Body of pancreas (tissue), 4 donors: Measurements from ENCODE around the gene GPR137. TPM values are rescaled to one million over a fixed set of nuclear protein-coding genes. Genes with fewer than 3 reads are reported as not detected.

Experiments used
- ATAC-seq: fragments of 150-250 bp; one replicate; pipeline ENCODE4 v1.9.1; 2016
- DNase-seq, 4 donors: peaks; one replicate each; pipeline ENCODE4 v3.0.0-alpha.2; 2019
- H3K27ac ChIP-seq, 4 donors: fragments of 200-600 bp; sonication (generic); 1 replicate in 3 of 4; 2 replicates in 1 of 4; pipeline versions ENCODE4 v1.5.1 to v1.6.1; 2016 to 2019; ENCODE audit warnings: mild to moderate bottlenecking in 1 of 4, mixed read lengths in 1 of 4, moderate library complexity in 1 of 4
- H3K27me3 ChIP-seq, 2 donors: fragments of 200-600 bp; sonication (generic); one replicate each; pipeline ENCODE4 v1.6.0; 2016; ENCODE audit warnings: mild to moderate bottlenecking in 1 of 2
- H3K36me3 ChIP-seq, 2 donors: fragments of 200-600 bp; sonication (generic); replicated peaks in 1 of 2; 2 replicates each; pipeline ENCODE4 v1.5.1; 2016; ENCODE audit warnings: low read depth in 2 of 2; ENCODE audit not compliant: insufficient read depth in 1 of 2
- H3K4me1 ChIP-seq: fragments of 200-600 bp; sonication (generic); one replicate; pipeline ENCODE4 v1.6.0; 2016
- H3K4me3 ChIP-seq, 2 donors: fragments of 200-600 bp; sonication (generic); 1 replicate in 1 of 2; 2 replicates in 1 of 2; pipeline ENCODE4 v1.5.1; 2016 to 2019
- H3K9me3 ChIP-seq, 3 donors: fragments of 200-600 bp; sonication (generic); 1 replicate in 2 of 3; 2 replicates in 1 of 3; pipeline ENCODE4 v1.5.1; 2016
- POLR2A ChIP-seq, 3 donors: fragments of 450-650 bp; IDR thresholded peaks; one replicate each; pipeline ENCODE4 v1.6.1; 2016; ENCODE audit warnings: antibody characterized with exemption in 3 of 3, mild to moderate bottlenecking in 2 of 3
- WGBS, 2 donors: methylation state at CpG; one replicate each; pipeline ENCODE4 v1.1.5; 2017; 5-methylcytosine and 5-hydroxymethylcytosine counted together
- intact Hi-C: fragments of 100-400 bp; cut with DNase I; formaldehyde crosslinking; loops from one replicate; pipeline ENCODE4 v1.15.1; 2023
- total RNA-seq, 2 donors: library from RNA; depleted of rRNA; stranded (reverse); fragments of >200 nt; gene quantifications; one replicate each; pipeline ENCODE4 v1.1.0, GENCODE V29; 2016
- TF ChIP-seq, protein P1 (sequence below), 7 experiments: fragments of 450-650 bp in 4 of 7; fragments of 200-600 bp in 3 of 7; sonication (generic) in 3 of 7; IDR thresholded peaks; one replicate each; pipeline ENCODE4 v1.5.1; 2016 to 2019; ENCODE audit warnings: antibody characterized with exemption in 7 of 7

The GPR137 gene
- total RNA-seq, 2 donors from 2014 or later = 4.4 to 19.4 TPM

DNA sequence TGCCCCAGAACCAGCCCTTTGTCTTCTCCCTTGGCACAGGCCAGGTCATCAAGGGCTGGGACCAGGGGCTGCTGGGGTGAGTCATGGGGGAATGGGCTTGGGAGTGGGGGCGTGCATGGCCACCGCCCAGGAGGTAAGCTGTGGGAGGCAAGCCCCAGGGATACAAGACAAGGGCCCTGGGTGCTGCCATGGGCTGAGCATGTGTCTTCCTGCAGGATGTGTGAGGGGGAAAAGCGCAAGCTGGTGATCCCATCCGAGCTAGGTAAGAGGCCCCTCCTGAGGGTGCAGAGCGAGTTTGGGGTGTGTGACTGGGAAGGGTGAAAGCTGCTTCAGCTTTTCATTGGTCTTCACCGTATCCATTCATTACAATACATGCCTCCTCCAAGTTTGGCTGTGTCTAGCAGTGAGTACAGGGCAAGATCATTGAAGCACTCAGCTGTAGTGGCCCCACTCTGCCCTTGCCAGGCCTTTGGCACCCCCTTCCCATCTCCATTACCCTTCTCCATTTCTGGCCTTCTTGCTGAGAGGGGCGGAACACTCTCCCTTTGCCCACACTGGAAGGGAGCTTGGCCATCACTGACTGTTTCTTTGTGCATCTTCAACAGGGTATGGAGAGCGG, 42.3 kb upstream of the GPR137 start:
- DNase-seq = no peak
- no peaks in the 10 kb centered on the region for H3K36me3 ChIP-seq
- WGBS, 2 donors = 74 to 75% methylated on average over 8 of the region's 8 CpGs
- H3K9me3 ChIP-seq = no peaks in the 10 kb centered on the region
- H3K4me3 ChIP-seq = no peak overlapping the region
- no peak for ATAC-seq
- H3K27ac ChIP-seq = peak overlapping the region; percentile 98 to 100 (median 100)
- no peaks in the 10 kb centered on the region for H3K27me3 ChIP-seq
- H3K4me1 ChIP-seq = peaks cover 67% of the 10 kb centered on the region
- TF ChIP-seq, protein P1, sequence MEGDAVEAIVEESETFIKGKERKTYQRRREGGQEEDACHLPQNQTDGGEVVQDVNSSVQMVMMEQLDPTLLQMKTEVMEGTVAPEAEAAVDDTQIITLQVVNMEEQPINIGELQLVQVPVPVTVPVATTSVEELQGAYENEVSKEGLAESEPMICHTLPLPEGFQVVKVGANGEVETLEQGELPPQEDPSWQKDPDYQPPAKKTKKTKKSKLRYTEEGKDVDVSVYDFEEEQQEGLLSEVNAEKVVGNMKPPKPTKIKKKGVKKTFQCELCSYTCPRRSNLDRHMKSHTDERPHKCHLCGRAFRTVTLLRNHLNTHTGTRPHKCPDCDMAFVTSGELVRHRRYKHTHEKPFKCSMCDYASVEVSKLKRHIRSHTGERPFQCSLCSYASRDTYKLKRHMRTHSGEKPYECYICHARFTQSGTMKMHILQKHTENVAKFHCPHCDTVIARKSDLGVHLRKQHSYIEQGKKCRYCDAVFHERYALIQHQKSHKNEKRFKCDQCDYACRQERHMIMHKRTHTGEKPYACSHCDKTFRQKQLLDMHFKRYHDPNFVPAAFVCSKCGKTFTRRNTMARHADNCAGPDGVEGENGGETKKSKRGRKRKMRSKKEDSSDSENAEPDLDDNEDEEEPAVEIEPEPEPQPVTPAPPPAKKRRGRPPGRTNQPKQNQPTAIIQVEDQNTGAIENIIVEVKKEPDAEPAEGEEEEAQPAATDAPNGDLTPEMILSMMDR (IDR thresholded peaks at IDR 0.05) = no peak
- TF ChIP-seq POLR2A (IDR thresholded peaks at IDR 0.05) = no peak
- intact Hi-C loops = no loop called here

DNA sequence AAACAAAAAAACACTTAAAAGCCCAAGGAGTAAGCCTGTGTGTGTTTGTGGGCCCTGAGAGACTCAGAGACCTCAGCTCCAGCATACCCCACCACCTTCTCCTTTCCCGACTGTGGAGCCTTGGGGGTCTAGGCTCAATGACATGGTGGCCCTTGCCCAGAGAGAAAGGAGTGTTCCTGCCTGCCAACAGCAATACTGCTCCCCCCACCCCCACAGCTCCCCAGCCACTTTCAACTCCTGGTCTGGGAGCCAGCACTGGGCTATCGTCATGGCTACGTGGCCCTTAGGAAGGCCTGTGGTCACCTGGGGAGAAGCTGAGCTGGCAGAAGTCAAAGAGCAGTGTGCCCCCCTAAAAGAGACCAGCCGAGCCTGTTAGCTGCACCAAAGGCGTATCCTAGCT, 41.5 kb upstream of the GPR137 start:
- peaks cover 60% of the 10 kb centered on the region for H3K4me1 ChIP-seq
- WGBS, 2 donors = 33 to 38% methylated on average over 5 of the region's 5 CpGs
- H3K27ac ChIP-seq = peak overlapping the region in 3 of 4 donors; percentile 91 to 100 (median 94)
- intact Hi-C loops = no loop called here
- TF ChIP-seq, protein P1 (IDR thresholded peaks at IDR 0.05) = no peak
- no peak for TF ChIP-seq POLR2A (IDR thresholded peaks at IDR 0.05)
- ATAC-seq (no peak), DNase-seq (no peak)
- no peaks in the 10 kb centered on the region for H3K27me3 ChIP-seq
- H3K36me3 ChIP-seq = no peaks in the 10 kb centered on the region
- H3K9me3 ChIP-seq = no peaks in the 10 kb centered on the region
- H3K4me3 ChIP-seq = no peak overlapping the region

DNA sequence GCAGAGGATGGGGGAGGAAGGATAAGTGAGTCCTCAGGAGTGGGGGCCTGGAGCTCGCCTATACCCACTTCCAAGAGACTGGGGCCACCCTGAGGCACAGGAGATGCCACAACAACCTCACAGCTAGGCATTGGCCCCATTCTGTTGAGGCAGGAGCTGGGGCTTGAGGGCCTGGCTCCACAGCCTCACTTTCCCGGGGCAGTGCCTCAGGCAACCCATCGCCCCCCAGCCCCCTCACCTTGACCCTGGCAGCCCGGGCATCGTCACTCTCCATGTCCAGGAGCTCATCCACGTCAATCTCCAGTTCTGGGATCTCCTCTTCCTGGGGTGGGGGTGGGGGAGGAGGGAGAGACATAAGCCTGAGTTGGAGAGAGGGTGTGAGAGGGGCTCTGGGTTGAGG, 40.7 kb upstream of the GPR137 start:
- TF ChIP-seq, protein P1 (IDR thresholded peaks at IDR 0.05) = no peak
- TF ChIP-seq POLR2A (IDR thresholded peaks at IDR 0.05) = no peak
- H3K27ac ChIP-seq = peak overlapping the region; percentile 91 to 94 (median 92)
- ATAC-seq (no peak), DNase-seq (no peak)
- WGBS, 2 donors = 0 to 5% methylated on average over 2 to 6 of the region's 6 CpGs
- H3K27me3 ChIP-seq = no peaks in the 10 kb centered on the region
- H3K9me3 ChIP-seq = no peaks in the 10 kb centered on the region
- H3K4me3 ChIP-seq = no peak overlapping the region
- intact Hi-C loops = no loop called here
- H3K4me1 ChIP-seq = peaks cover 51% of the 10 kb centered on the region
- no peaks in the 10 kb centered on the region for H3K36me3 ChIP-seq

DNA sequence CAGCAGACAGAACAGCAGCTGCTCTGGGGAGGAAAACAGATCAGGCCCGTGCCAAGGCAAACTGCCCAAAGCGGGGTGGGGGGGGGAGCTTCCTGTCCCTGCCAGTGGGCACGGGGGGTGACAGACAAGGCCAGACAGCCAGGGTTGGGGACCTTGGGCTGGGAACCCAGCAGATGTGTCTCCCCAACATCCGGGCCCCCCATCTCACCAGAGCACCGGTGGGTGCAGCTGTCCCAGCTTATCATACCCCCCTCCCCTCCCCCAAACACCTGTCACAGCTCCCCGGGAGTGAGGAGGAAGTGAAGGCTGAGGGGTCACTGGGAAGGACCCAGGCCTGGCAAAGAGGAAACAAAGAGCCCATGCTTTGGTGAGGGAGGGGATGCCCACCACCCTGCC, 40.2 kb upstream of the GPR137 start:
- 0% methylated on average over 3 to 5 of the region's 6 CpGs for WGBS, 2 donors
- intact Hi-C loops = no loop called here
- DNase-seq = peak; percentile 77 to 90 (median 84)
- Histone ChIP-seq H3K9me3 (no peaks in the 10 kb centered on the region), H3K36me3 (no peaks in the 10 kb centered on the region), H3K4me3 (peak overlapping the region in 1 of 2 donors; percentile 84), H3K27me3 (no peaks in the 10 kb centered on the region), H3K27ac (peak overlapping the region; percentile 91 to 94 (median 92)), H3K4me1 (peaks cover 47% of the 10 kb centered on the region)
- no peak for TF ChIP-seq POLR2A (IDR thresholded peaks at IDR 0.05)
- TF ChIP-seq, protein P1 (IDR thresholded peaks at IDR 0.05) = no peak
- ATAC-seq = no peak
